Brain microvascular endothelial cell (primary cell): ENCODE results near the gene DPP8.

Experiments used
- DNase-seq: peaks from one replicate; pipeline ENCODE4 v3.0.0-alpha.2; 2020
- H3K27ac ChIP-seq: fragments of 250-450 bp; sonication (Bioruptor Pico); 2 replicates; pipeline ENCODE4 v1.5.1; 2020; ENCODE audit warnings: mild to moderate bottlenecking, moderate library complexity
- H3K27me3 ChIP-seq: fragments of 250-450 bp; sonication (Bioruptor Pico); replicated peaks from 2 replicates; pipeline ENCODE4 v1.5.1; 2020; ENCODE audit warnings: mild to moderate bottlenecking
- H3K36me3 ChIP-seq: fragments of 250-450 bp; sonication (Bioruptor Pico); replicated peaks from 2 replicates; pipeline ENCODE4 v1.5.1; 2020; ENCODE audit warnings: mild to moderate bottlenecking
- H3K4me3 ChIP-seq: 2 replicates; pipeline ENCODE4 v1.5.1; 2011; ENCODE audit warnings: low read depth, mild to moderate bottlenecking, control low read depth, low read length, moderate library complexity
- in situ Hi-C: cut with HindIII; loops from 2 replicates; pipeline ENCODE4 v1.10.0; 2017; ENCODE audit warnings: low sequenced_read_pairs, low pct_ligation_motif_present
- TF ChIP-seq, protein P1 (sequence below): IDR thresholded peaks from 2 replicates; pipeline ENCODE4 v1.5.1; 2011; ENCODE audit warnings: low read depth, mild to moderate bottlenecking, moderate library complexity, low read length, control low read depth, inconsistent platforms; ENCODE audit errors: missing control alignments

Gene DPP8

DNA sequence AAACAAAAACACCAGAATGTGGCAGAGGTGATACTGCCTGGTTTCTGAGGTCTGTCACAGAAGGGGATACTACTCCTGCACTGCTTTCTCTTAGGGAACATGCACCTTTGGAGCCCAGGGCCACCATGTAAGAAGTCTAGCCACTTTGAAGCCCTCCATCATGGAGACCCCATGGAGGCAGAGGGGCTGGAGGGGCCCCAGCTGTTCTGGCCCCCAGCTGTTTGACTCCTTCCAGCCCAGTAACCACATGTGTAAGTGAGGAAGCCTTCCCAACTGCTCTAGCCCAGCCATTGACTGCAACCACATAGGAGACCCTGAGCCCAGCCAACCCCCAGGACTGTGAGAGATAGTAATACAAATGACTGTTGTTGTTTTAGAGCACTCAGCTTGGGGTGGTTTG, 85.8 kb downstream of the DPP8 start:
- H3K27ac ChIP-seq: no peak overlapping the region
- DNase-seq: no peak
- in situ Hi-C loops: no loop called here
- TF ChIP-seq, protein P1, sequence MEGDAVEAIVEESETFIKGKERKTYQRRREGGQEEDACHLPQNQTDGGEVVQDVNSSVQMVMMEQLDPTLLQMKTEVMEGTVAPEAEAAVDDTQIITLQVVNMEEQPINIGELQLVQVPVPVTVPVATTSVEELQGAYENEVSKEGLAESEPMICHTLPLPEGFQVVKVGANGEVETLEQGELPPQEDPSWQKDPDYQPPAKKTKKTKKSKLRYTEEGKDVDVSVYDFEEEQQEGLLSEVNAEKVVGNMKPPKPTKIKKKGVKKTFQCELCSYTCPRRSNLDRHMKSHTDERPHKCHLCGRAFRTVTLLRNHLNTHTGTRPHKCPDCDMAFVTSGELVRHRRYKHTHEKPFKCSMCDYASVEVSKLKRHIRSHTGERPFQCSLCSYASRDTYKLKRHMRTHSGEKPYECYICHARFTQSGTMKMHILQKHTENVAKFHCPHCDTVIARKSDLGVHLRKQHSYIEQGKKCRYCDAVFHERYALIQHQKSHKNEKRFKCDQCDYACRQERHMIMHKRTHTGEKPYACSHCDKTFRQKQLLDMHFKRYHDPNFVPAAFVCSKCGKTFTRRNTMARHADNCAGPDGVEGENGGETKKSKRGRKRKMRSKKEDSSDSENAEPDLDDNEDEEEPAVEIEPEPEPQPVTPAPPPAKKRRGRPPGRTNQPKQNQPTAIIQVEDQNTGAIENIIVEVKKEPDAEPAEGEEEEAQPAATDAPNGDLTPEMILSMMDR: no peak
- H3K4me3 ChIP-seq: no peak overlapping the region
- no peaks in the 10 kb centered on the region for H3K27me3 ChIP-seq
- no peaks in the 10 kb centered on the region for H3K36me3 ChIP-seq

DNA sequence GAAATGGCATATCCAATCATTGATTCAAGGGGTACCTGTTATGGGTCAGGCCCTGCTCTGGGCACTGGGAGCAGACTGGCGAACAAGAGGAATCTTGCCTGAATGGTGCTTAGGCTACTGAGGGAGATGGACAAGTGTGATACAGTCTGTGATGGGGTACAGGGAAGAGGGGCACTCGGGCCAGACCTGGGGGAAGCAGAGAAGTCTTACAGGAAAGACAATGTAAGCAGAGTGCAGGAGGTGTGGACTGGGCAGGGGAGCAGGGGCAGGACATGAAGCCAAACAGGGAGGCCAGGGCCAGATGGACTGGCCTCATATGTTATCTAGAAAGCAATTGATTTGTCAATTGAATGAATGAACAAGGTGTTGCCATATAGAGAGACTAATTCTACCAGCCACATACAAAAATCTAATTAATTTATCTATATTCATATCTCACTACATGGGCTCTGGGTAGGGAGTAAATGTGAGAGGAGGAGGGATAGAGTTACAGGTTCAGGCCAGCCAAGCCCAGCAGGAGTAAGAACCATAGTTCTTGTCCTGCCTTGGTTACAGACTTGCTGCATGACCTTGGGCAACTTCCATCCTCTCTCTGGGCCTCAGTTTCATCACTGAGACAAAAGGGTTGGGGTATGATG, 91.2 kb downstream of the DPP8 start:
- DNase-seq: no peak
- no peak overlapping the region for H3K4me3 ChIP-seq
- in situ Hi-C loops: no loop called here
- TF ChIP-seq, protein P1: no peak
- H3K27me3 ChIP-seq: no peaks in the 10 kb centered on the region
- H3K36me3 ChIP-seq: no peaks in the 10 kb centered on the region
- H3K27ac ChIP-seq: no peak overlapping the region

DNA sequence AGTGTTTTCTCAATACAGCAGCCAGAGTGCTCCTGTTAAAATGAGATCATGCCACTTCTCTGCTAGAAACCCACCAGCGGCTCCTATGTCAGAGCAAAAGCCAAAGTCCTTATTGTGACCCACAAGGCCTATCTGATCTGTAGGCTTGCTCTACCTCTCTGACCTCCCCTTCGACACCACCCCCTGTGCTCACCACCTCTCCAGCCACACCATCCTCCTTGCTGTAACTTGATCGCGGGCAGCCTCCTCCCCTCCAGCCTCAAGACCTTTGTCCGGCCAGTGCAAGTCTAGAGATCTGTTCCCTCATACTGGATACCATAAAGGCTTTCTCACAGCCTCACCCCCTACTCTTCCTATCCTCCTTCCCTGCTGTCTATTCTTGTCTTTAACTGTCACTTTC, 92.8 kb downstream of the DPP8 start:
- no peak for DNase-seq
- Histone ChIP-seq H3K27ac (no peak overlapping the region), H3K4me3 (no peak overlapping the region), H3K27me3 (no peaks in the 10 kb centered on the region), H3K36me3 (no peaks in the 10 kb centered on the region)
- TF ChIP-seq, protein P1: no peak
- in situ Hi-C loops: no loop called here

DNA sequence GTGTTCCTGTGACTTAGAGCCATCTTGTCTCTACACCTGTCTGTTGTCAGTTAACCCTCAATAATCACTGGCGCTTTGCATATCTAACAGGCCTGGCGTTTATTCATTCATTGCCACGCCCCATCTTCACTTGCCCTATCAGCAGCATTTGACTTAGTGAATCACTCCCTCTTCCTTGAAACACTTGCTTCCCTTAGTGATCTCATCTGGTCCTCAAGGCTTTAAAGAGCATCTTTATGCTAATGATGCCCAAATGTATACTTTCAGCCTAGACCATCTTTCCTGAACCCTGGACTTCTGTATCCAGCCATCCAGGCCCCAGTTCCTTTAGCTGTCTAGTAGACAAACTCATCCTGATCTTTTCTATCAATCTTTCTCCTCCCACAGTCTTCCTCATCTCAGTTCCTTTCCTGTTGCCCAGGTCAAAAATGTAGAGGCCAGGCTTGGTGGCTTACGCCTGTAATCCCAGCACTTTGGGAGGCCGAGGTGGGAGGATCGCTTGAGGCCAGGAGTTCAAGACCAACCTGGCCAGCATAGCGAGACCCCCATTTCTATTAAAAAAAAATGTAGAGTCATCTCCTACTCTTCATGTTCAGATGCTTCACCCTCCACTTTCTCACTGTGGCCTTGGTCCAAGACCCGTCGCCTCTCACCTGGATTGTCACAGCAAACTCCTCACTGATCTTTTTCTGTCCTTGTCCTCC, 93.4 kb downstream of the DPP8 start:
- no peak for DNase-seq
- TF ChIP-seq, protein P1: no peak
- no peak overlapping the region for H3K4me3 ChIP-seq
- H3K36me3 ChIP-seq: no peaks in the 10 kb centered on the region
- H3K27ac ChIP-seq: no peak overlapping the region
- in situ Hi-C loops: no loop called here
- H3K27me3 ChIP-seq: no peaks in the 10 kb centered on the region

DNA sequence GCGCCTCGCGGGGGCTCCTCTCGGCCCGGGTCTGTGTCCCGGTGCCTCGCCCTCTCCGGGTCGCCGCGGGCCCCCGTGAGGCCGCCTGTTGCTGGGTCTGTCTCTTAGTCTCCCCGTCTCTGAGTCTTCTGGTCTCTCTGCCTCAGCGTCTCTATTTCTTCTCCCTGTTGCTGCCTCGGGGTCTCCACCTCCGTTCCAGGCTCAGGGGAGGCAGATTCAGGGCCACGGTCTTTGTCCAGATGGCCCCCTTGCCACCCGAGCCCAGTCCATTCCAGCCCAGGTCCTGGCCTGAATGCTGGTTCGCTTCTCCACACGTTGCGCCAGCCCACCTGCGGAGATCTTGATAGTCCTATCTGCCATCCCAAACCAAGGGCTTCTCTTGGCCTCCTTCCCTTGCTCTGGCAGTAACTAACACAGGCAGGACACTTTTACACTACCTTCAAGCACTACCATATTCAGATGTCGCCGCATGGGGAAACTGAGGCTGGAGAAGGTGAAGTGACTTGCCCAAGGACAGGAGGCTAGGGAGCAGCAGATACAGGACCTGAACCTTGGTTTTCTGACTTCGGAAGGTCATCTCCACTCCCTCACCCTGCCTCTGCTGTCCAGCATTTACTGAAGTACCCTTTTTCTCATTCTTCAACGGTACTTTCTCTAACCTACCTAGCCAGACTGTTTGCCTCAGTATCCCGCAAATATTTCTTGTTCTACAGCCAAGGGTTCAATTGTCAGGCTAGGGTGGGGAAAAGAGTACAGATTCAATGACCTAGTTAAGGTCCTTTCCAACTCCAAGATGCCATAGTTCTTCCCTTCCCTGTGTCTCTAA, 94.1 kb downstream of the DPP8 start:
- no peak for DNase-seq
- H3K27me3 ChIP-seq: no peaks in the 10 kb centered on the region
- H3K36me3 ChIP-seq: no peaks in the 10 kb centered on the region
- H3K27ac ChIP-seq: no peak overlapping the region
- in situ Hi-C loops: no loop called here
- TF ChIP-seq, protein P1: no peak
- H3K4me3 ChIP-seq: peak overlapping the region; percentile 22
